NB4 (cell line): ENCODE results near the gene LYRM9.
"Not testable (repeated sequence)": the region's sequence is repeated elsewhere in the genome, so short reads cannot be mapped to it uniquely, and the experiment has no call there.

Experiments
- DNase-seq: peaks from one replicate; pipeline ENCODE4 v3.0.0; 2010; ENCODE audit warnings: low read depth
- H3K4me3 ChIP-seq: one replicate; pipeline ENCODE4 v1.5.1; 2011; ENCODE audit warnings: mild to moderate bottlenecking, low read depth, low read length, moderate library complexity
- CTCF ChIP-seq: IDR thresholded peaks from one replicate; pipeline ENCODE4 v1.5.1; 2012; ENCODE audit warnings: low read depth, low read length
- MAX ChIP-seq: IDR thresholded peaks from 2 replicates; pipeline ENCODE4 v1.6.1; 2011; ENCODE audit warnings: low read depth, low read length
- MYC ChIP-seq: IDR thresholded peaks from 2 replicates; pipeline ENCODE4 v1.6.1; 2011; ENCODE audit warnings: low read depth, low read length
- POLR2A ChIP-seq: IDR thresholded peaks from 2 replicates; pipeline ENCODE4 v1.6.1; 2011; ENCODE audit warnings: mild to moderate bottlenecking; ENCODE audit not compliant: insufficient read length; ENCODE audit errors: extremely low read depth

The LYRM9 gene

GRCh38 chr17:27888067-27888466 lies 5.1 kb downstream of the LYRM9 start:
- peak; percentile 54 for DNase-seq
- H3K4me3 ChIP-seq, result no peak overlapping the region
- TF ChIP-seq MYC, result no peak
- no peak for TF ChIP-seq CTCF
- TF ChIP-seq MAX, result no peak
- no peak for TF ChIP-seq POLR2A

- DNase-seq, result peak; percentile 58
- not testable (repeated sequence) for H3K4me3 ChIP-seq
These were observed 6.7 kb downstream of the LYRM9 start for GRCh38 chr17:27886348-27886906.

- no peak overlapping the region for H3K4me3 ChIP-seq
- TF ChIP-seq MAX, result no peak
- TF ChIP-seq MYC, result no peak
- no peak for TF ChIP-seq CTCF
- no peak for TF ChIP-seq POLR2A
- DNase-seq, result no peak
These were observed 10.9 kb downstream of the LYRM9 start for GRCh38 chr17:27882162-27882840.

GRCh38 chr17:27879987-27880608 lies 13.1 kb downstream of the LYRM9 start:
- no peak overlapping the region for H3K4me3 ChIP-seq
- peak; percentile 19; the same call in 1 of the 2 replicates for TF ChIP-seq MAX
- TF ChIP-seq MYC, result no peak
- peak; percentile 77 for TF ChIP-seq CTCF
- no peak for TF ChIP-seq POLR2A
- peak; percentile 66 for DNase-seq

- no peak for DNase-seq
- TF ChIP-seq MAX, result 0 out of 2 replicates have a peak, but pooled peaks have one; percentile 7
- TF ChIP-seq CTCF, result no peak
- no peak for TF ChIP-seq POLR2A
- TF ChIP-seq MYC, result no peak
These were observed 14.2 kb downstream of the LYRM9 start for GRCh38 chr17:27878776-27879562.

GRCh38 chr17:27873746-27874145 lies 19.4 kb downstream of the LYRM9 start:
- DNase-seq, result no peak
- TF ChIP-seq CTCF (no peak), MYC (no peak), POLR2A (no peak), MAX (no peak)
- no peak overlapping the region for H3K4me3 ChIP-seq

More at GRCh38 chr17:27878776-27879562, 14.2 kb downstream of the LYRM9 start:
- no peak overlapping the region for H3K4me3 ChIP-seq
